ENCODE data around the gene GJD4.

GJD4 gene

GRCh38 chr10:35578618-35578956 lies 26.6 kb upstream of the GJD4 start:
- DNase-seq = no peak
- Histone ChIP-seq H3K4me3 (no peak overlapping the region), H3K4me1 (no peaks in the 10 kb centered on the region), H3K9me3 (no peaks in the 10 kb centered on the region), H3K27ac (no peak overlapping the region), H3K27me3 (no peaks in the 10 kb centered on the region), H3K36me3 (peaks cover 0 to 13% (median 13%) of the 10 kb centered on the region in 3 donors)
- intact Hi-C loops (cut with DNase I; ENCODE audit: low total_unique reads) = no loop called here
- no peak for TF ChIP-seq CTCF (IDR thresholded peaks at IDR 0.05)

GRCh38 chr10:35579116-35579515 lies 26.0 kb upstream of the GJD4 start:
- Histone ChIP-seq H3K4me1 (no peaks in the 10 kb centered on the region), H3K27ac (no peak overlapping the region), H3K4me3 (no peak overlapping the region), H3K9me3 (no peaks in the 10 kb centered on the region), H3K27me3 (no peaks in the 10 kb centered on the region), H3K36me3 (peaks cover 0 to 12% (median 9%) of the 10 kb centered on the region in 3 donors)
- no peak for TF ChIP-seq CTCF (IDR thresholded peaks at IDR 0.05)
- no peak for DNase-seq
- intact Hi-C loops (cut with DNase I; ENCODE audit: low total_unique reads) = no loop called here

GRCh38 chr10:35579726-35580422 lies 25.3 kb upstream of the GJD4 start:
- no peak for TF ChIP-seq CTCF (IDR thresholded peaks at IDR 0.05)
- no peaks in the 10 kb centered on the region for H3K4me1 ChIP-seq
- H3K9me3 ChIP-seq = no peaks in the 10 kb centered on the region
- H3K27me3 ChIP-seq = no peaks in the 10 kb centered on the region
- peaks cover 0 to 4% (median 4%) of the 10 kb centered on the region in 3 donors for H3K36me3 ChIP-seq
- H3K4me3 ChIP-seq = no peak overlapping the region
- H3K27ac ChIP-seq = no peak overlapping the region
- no peak for DNase-seq
- intact Hi-C loops (cut with DNase I; ENCODE audit: low total_unique reads) = no loop called here

- H3K4me3 ChIP-seq = no peak overlapping the region
- H3K27me3 ChIP-seq = no peaks in the 10 kb centered on the region
- H3K27ac ChIP-seq = no peak overlapping the region
- no peak for DNase-seq
- no peak for TF ChIP-seq CTCF (IDR thresholded peaks at IDR 0.05)
- H3K9me3 ChIP-seq = no peaks in the 10 kb centered on the region
- no peaks in the 10 kb centered on the region for H3K36me3 ChIP-seq
- H3K4me1 ChIP-seq = no peaks in the 10 kb centered on the region
- intact Hi-C loops (cut with DNase I; ENCODE audit: low total_unique reads) = no loop called here
Observed at GRCh38 chr10:35580423-35580770, 24.7 kb upstream of the GJD4 start.

GRCh38 chr10:35581655-35582054 lies 23.5 kb upstream of the GJD4 start:
- no peak for DNase-seq
- no peak overlapping the region for H3K4me3 ChIP-seq
- no peaks in the 10 kb centered on the region for H3K4me1 ChIP-seq
- TF ChIP-seq CTCF (IDR thresholded peaks at IDR 0.05) = no peak
- no peaks in the 10 kb centered on the region for H3K9me3 ChIP-seq
- no peak overlapping the region for H3K27ac ChIP-seq
- no peaks in the 10 kb centered on the region for H3K27me3 ChIP-seq
- H3K36me3 ChIP-seq = no peaks in the 10 kb centered on the region
- intact Hi-C loops (cut with DNase I; ENCODE audit: low total_unique reads) = no loop called here

GRCh38 chr10:35584946-35585345 lies 20.2 kb upstream of the GJD4 start:
- no peak for TF ChIP-seq CTCF (IDR thresholded peaks at IDR 0.05)
- no peaks in the 10 kb centered on the region for H3K9me3 ChIP-seq
- no peak for DNase-seq

More at GRCh38 chr10:35584946-35585345, 20.2 kb upstream of the GJD4 start:
- Histone ChIP-seq H3K27ac (no peak overlapping the region), H3K4me3 (no peak overlapping the region), H3K36me3 (no peaks in the 10 kb centered on the region), H3K4me1 (no peaks in the 10 kb centered on the region), H3K27me3 (no peaks in the 10 kb centered on the region)
- intact Hi-C loops (cut with DNase I; ENCODE audit: low total_unique reads) = no loop called here
